ENCODE data around the gene CERS6. TPM values are rescaled to one million over a fixed set of nuclear protein-coding genes. Genes with fewer than 3 reads are reported as not detected.
"Not testable (repeated sequence)": the region's sequence is repeated elsewhere in the genome, so short reads cannot be mapped to it uniquely, and the experiment has no call there.

CERS6 gene
- total and polyA plus RNA-seq, 8 donors, result 3.2 to 18.0 (median 7.6) TPM

DNA sequence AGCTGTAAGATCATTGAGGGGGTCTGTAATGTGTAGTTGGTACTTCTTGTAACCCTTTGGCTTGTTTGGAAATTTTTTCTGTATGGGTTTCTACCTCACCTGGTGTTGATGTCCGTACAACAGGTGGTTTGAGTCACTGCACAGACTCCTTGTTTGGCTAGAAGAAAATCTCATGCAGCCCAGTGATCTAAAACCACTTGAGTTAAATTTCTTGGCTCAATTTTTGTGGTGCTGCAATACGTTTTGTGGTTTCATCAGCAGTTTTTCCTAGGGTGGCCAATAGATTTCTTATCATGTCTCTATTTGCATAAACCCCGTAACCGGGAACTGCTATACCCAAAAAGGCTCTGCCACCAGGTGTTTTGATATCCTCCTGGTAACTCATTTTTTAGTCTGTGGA is 43.4 kb downstream of the CERS6 start:
- Histone ChIP-seq H3K4me1 (no peaks in the 10 kb centered on the region), H3K9me3 (no peaks in the 10 kb centered on the region), H3K27me3 (no peaks in the 10 kb centered on the region), H3K27ac (no peak overlapping the region), H3K36me3 (no peaks in the 10 kb centered on the region), H3K4me3 (no peak overlapping the region)
- whole genome bisulfite sequencing, 2 donors, result 40 to 47% methylated on average over 4 of the region's 4 CpGs
- FAIRE-seq (no peak), ATAC-seq (no peak), DNase-seq (no peak)
- TF ChIP-seq, protein P1, sequence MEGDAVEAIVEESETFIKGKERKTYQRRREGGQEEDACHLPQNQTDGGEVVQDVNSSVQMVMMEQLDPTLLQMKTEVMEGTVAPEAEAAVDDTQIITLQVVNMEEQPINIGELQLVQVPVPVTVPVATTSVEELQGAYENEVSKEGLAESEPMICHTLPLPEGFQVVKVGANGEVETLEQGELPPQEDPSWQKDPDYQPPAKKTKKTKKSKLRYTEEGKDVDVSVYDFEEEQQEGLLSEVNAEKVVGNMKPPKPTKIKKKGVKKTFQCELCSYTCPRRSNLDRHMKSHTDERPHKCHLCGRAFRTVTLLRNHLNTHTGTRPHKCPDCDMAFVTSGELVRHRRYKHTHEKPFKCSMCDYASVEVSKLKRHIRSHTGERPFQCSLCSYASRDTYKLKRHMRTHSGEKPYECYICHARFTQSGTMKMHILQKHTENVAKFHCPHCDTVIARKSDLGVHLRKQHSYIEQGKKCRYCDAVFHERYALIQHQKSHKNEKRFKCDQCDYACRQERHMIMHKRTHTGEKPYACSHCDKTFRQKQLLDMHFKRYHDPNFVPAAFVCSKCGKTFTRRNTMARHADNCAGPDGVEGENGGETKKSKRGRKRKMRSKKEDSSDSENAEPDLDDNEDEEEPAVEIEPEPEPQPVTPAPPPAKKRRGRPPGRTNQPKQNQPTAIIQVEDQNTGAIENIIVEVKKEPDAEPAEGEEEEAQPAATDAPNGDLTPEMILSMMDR (IDR thresholded peaks at IDR 0.05), result no peak
- intact Hi-C loops (cut with DNase I), result no loop called here

DNA sequence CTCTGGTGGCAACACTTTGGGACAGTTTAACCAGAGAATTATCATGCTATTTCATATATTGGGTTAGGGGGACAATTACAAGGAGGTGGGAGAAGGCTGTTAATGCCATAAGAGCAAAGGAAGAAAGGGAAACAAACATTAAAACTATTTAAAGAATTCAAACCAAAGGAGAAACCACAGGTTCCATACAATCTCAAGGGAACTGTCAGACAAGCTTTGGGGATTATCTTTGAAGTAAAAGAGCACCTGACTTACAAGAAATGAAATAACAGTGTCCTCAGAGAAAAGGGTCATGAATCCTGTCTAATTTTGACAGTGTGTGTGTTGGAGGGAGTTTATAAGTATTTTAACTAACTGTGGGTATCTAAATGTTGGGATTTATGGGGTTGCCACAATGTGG is 44.4 kb downstream of the CERS6 start:
- Histone ChIP-seq H3K27ac (no peak overlapping the region), H3K36me3 (no peaks in the 10 kb centered on the region), H3K4me1 (no peaks in the 10 kb centered on the region), H3K27me3 (no peaks in the 10 kb centered on the region), H3K4me3 (no peak overlapping the region), H3K9me3 (no peaks in the 10 kb centered on the region)
- intact Hi-C loops (cut with DNase I), result no loop called here
- no peak for FAIRE-seq
- DNase-seq, result no peak
- ATAC-seq, result no peak
- TF ChIP-seq, protein P1 (IDR thresholded peaks at IDR 0.05), result no peak

DNA sequence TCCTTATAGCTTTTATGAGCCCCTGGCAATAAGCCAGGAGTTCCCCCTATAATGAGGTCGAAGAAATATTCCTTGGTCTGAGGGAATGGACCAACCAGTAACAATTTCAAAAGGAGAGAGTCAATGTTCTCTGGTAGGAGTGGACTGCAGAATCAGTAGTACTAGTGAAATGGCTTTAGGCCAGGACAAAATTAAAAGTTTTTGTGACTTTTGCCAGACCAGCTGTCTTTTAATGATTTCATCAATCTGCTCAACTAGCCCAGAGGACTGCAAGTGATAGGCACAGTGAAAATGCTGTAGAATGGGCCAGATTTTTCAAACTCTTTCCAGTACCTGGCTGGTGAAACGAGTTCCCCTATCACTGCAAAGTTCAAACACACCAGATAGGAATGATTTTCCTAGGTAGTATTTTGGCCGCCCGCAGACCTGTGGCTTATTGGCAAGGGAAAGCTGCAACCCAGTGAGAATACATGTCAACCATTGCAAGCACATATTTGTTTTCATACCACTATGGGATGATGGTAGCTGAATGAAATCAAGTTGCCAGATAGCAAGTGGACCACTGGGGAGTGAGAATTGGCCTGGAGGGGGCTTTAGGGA is 45.5 kb downstream of the CERS6 start:
- Histone ChIP-seq H3K4me3 (no peak overlapping the region), H3K27ac (no peak overlapping the region), H3K27me3 (no peaks in the 10 kb centered on the region), H3K9me3 (no peaks in the 10 kb centered on the region), H3K4me1 (no peaks in the 10 kb centered on the region), H3K36me3 (no peaks in the 10 kb centered on the region)
- no peak for FAIRE-seq
- TF ChIP-seq, protein P1 (IDR thresholded peaks at IDR 0.05), result no peak
- 51 to 53% methylated on average over 4 of the region's 4 CpGs for WGBS, 2 donors
- peak in 1 of 4 donors; percentile 47 for ATAC-seq
- intact Hi-C loops (cut with DNase I), result no loop called here
- DNase-seq, result no peak

DNA sequence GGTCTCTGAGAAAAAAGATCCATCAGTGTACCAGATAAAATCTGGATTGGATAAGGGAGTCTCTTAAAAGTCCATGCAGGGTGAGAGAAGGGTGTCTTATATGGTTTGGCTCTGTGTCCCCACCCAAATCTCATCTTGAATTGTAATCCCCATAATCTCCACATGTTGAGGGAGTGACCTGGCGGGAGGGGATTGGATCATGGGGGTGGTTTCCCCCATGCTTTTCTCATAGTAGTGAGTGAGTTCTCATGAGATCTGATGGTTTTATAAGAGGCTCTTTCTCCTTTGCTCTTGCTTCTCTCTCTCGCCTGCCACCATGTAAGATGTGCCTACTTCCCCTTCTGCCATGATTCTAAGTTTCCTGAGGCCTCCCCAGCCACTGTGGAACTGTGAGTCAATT is 46.8 kb downstream of the CERS6 start:
- H3K27me3 ChIP-seq; H3K4me1 ChIP-seq; H3K27ac ChIP-seq; H3K9me3 ChIP-seq; intact Hi-C loops (cut with DNase I); H3K4me3 ChIP-seq; DNase-seq; FAIRE-seq; H3K36me3 ChIP-seq; ATAC-seq: not testable (repeated sequence)
- WGBS, 2 donors, result 98 to 100% methylated on average over 2 of the region's 2 CpGs

DNA sequence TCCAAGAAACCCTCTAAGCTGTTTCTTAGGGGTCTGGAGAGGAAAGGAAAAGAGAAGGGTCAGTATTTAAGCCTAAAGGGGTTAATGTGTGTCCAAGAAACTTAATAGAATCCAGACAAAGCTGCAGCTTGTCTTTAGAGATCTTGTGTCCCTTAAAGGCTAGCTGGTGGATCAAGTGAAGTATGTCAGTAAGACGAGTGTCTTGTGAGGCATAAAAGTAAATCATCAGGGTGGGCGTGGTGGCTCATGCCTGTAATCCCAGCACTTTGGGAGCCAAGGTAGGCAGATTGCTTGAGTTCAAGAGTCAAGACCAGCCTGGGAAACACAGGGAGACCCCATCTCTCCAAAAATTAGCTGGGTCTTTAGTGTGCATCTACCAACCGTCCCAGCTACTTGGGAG is 47.8 kb downstream of the CERS6 start:
- H3K27ac ChIP-seq, result no peak overlapping the region
- no peaks in the 10 kb centered on the region for H3K36me3 ChIP-seq
- TF ChIP-seq, protein P1 (IDR thresholded peaks at IDR 0.05), result no peak
- 94 to 97% methylated on average over 3 of the region's 3 CpGs for WGBS, 2 donors
- H3K9me3 ChIP-seq, result no peaks in the 10 kb centered on the region
- DNase-seq, result no peak
- intact Hi-C loops (cut with DNase I), result no loop called here
- no peak for ATAC-seq
- FAIRE-seq, result no peak
- no peaks in the 10 kb centered on the region for H3K27me3 ChIP-seq
- H3K4me3 ChIP-seq, result no peak overlapping the region
- H3K4me1 ChIP-seq, result no peaks in the 10 kb centered on the region
